Measurements from ENCODE around the gene ZNRD2.

GRCh38 chr11:65572356-65573051 lies 2.2 kb downstream of the ZNRD2 start, which contains the start of gene FAM89B:
- no peak for TF ChIP-seq CTCF (IDR thresholded peaks at IDR 0.05)
- peak in 1 of 2 donors; percentile 77 for TF ChIP-seq POLR2AphosphoS5 (IDR thresholded peaks at IDR 0.05)
- no peak for TF ChIP-seq POLR2A (IDR thresholded peaks at IDR 0.05; ENCODE audit: low read depth)

Data from esophagus muscularis mucosa (tissue), 3 donors.